HAP-1 (cell line): ENCODE measurements around the gene SNRNP40.
"Not testable (repeated sequence)": the region's sequence is repeated elsewhere in the genome, so short reads cannot be mapped to it uniquely, and the experiment has no call there.

Source experiments
- DNase-seq, 2 experiments: peaks; one replicate each; pipeline ENCODE4 v3.0.0-alpha.2; 2016 to 2020; ENCODE audit warnings: low spot score in 2 of 2
- H3K27me3 ChIP-seq: fragments of 250-450 bp; sonication (Bioruptor Pico); 2 replicates; pipeline ENCODE4 v1.5.1; 2020; ENCODE audit warnings: low read depth, mild to moderate bottlenecking, moderate library complexity
- H3K36me3 ChIP-seq: fragments of 250-450 bp; sonication (Bioruptor Pico); replicated peaks from 2 replicates; pipeline ENCODE4 v1.5.1; 2020; ENCODE audit warnings: mild to moderate bottlenecking
- H3K4me1 ChIP-seq: fragments of 250-450 bp; sonication (Bioruptor Pico); 2 replicates; pipeline ENCODE4 v1.5.1; 2020; ENCODE audit warnings: mild to moderate bottlenecking
- H3K4me3 ChIP-seq: fragments of 250-450 bp; sonication (Bioruptor Pico); 2 replicates; pipeline ENCODE4 v1.5.1; 2020; ENCODE audit warnings: mild to moderate bottlenecking, moderate library complexity
- H3K9me3 ChIP-seq: fragments of 250-450 bp; sonication (Bioruptor Pico); 2 replicates; pipeline ENCODE4 v1.5.1; 2020; ENCODE audit warnings: mild to moderate bottlenecking, moderate library complexity
- in situ Hi-C: fragments of 300-500 bp; cut with MboI; formaldehyde crosslinking; loops from 3 replicates; pipeline ENCODE4 v1.14.3; 2020; ENCODE audit warnings: low sequenced_read_pairs, inconsistent platforms, mixed read lengths

SNRNP40 gene

DNA sequence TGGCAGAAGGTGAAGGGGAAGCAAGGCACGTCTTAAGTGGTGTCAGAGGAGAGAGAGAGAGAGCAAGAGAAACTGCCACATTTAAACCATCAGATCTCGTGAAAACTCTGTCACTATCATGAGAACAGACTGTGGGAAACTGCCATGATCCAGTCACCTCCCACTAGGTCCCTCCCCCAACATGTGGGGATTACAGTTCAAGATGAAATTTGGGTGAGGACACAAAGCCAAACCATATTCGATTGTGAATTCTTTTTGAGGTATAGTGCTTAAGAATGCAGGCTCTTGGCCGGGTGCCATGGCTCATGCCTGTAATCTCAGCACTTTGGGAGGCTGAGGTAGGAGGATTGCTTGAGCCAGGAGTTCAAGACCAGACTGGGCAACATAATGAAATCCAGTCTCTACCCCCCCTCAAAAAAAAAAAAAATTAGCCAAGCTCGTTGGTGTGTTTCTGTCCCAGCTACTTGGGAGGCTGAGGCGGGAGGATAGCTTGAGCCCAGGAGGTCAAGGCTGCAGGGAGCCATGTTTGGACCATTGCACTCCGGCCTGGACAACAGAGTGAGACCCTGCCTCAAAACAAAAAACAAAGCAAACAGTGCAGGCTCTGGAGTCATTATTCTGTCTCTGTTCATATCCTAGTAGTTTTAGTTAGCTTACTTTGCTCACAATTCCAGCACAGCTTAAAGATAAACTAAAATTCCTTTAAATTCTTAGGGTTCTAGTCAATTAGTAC lies 6.3 kb upstream of the SNRNP40 start:
- Histone ChIP-seq H3K4me1 (peaks cover 3% of the 10 kb centered on the region; the same call in 1 of the 2 replicates), H3K9me3 (no peaks in the 10 kb centered on the region)
- DNase-seq, result peak; percentile 16 to 56

DNA sequence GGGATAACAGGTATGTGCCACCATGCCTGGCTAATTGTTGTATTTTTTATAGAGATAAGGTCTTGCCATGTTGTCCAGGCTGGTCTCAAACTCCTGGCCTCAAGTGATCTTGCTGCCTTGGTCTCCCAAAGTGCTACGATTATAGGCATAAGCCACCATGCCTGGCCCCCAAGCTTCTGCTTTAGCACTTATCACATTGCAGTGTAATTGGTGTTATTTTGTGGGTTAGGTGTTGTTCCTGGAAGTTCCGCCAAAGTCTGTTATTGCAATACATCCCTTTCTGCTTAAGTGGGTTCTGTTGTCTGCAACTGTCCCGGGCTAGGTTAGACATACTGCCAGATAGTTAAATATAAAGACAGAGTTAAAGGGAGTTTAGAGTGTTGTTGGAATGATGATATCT lies 3.6 kb upstream of the SNRNP40 start:
- H3K9me3 ChIP-seq, result no peaks in the 10 kb centered on the region; the same call in 1 of the 2 replicates
- peaks cover 6% of the 10 kb centered on the region for H3K36me3 ChIP-seq
- H3K27me3 ChIP-seq, result no peaks in the 10 kb centered on the region
- H3K4me1 ChIP-seq, result peaks cover 8% of the 10 kb centered on the region; the same call in 1 of the 2 replicates
- no peak for DNase-seq
- no peak overlapping the region for H3K4me3 ChIP-seq
- in situ Hi-C loops, result no loop called here

More for the DNA sequence above, 6.3 kb upstream of the SNRNP40 start:
- Histone ChIP-seq H3K36me3 (no peaks in the 10 kb centered on the region; the same call in none of the 2 replicates), H3K4me3 (no peak overlapping the region), H3K27me3 (no peaks in the 10 kb centered on the region)
- in situ Hi-C loops, result no loop called here

DNA sequence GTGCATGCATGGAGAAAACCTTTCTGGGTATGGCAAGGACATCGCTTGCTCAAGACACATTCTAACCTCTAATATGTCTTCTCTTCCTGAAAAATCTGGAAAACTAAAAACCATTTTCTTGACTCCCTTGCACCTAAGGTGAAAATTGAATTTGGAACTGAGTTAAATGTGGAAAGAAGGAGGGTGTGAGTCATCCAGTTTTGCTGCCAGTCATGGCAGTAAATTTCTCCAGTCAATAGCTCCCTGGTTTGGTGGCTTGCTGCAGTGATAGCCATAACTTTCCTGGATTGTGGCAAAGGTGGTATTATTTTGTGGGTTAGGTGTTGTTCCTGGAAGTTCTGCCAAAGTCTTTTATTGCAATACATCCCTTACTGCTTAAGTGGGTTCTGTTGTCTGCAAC lies 2.8 kb upstream of the SNRNP40 start:
- peaks cover 11% of the 10 kb centered on the region for H3K36me3 ChIP-seq
- no peak overlapping the region for H3K4me3 ChIP-seq
- no peak for DNase-seq
- peaks cover 8% of the 10 kb centered on the region; the same call in 1 of the 2 replicates for H3K4me1 ChIP-seq
- H3K27me3 ChIP-seq, result no peaks in the 10 kb centered on the region
- H3K9me3 ChIP-seq, result no peaks in the 10 kb centered on the region; the same call in 1 of the 2 replicates
- in situ Hi-C loops, result no loop called here

GRCh38 chr1:31297277-31298247 lies 974 bp upstream of the SNRNP40 start:
- Histone ChIP-seq H3K36me3 (peaks cover 29% of the 10 kb centered on the region), H3K27me3 (no peaks in the 10 kb centered on the region), H3K4me1 (peaks cover 6% of the 10 kb centered on the region; the same call in 1 of the 2 replicates), H3K9me3 (no peaks in the 10 kb centered on the region; the same call in 1 of the 2 replicates), H3K4me3 (peak overlapping the region; percentile 99)
- in situ Hi-C loops, result no loop called here
- peak in 1 of 2 experiments; percentile 10 for DNase-seq

- peaks cover 44% of the 10 kb centered on the region for H3K36me3 ChIP-seq
- in situ Hi-C loops, result no loop called here
- peaks cover 6% of the 10 kb centered on the region; the same call in 1 of the 2 replicates for H3K4me1 ChIP-seq
- peak overlapping the region; percentile 99 for H3K4me3 ChIP-seq
- no peak for DNase-seq
- H3K27me3 ChIP-seq, result no peaks in the 10 kb centered on the region
- H3K9me3 ChIP-seq, result no peaks in the 10 kb centered on the region; the same call in 1 of the 2 replicates
Observed at GRCh38 chr1:31295874-31296485, 608 bp downstream of the SNRNP40 start.

GRCh38 chr1:31289021-31289420 lies 7.6 kb downstream of the SNRNP40 start:
- in situ Hi-C loops, result no loop called here
- no peaks in the 10 kb centered on the region for H3K9me3 ChIP-seq
- no peaks in the 10 kb centered on the region for H3K4me1 ChIP-seq
- DNase-seq, result no peak
- no peak overlapping the region for H3K4me3 ChIP-seq
- no peaks in the 10 kb centered on the region for H3K27me3 ChIP-seq
- H3K36me3 ChIP-seq, result peaks cover 84% of the 10 kb centered on the region

DNA sequence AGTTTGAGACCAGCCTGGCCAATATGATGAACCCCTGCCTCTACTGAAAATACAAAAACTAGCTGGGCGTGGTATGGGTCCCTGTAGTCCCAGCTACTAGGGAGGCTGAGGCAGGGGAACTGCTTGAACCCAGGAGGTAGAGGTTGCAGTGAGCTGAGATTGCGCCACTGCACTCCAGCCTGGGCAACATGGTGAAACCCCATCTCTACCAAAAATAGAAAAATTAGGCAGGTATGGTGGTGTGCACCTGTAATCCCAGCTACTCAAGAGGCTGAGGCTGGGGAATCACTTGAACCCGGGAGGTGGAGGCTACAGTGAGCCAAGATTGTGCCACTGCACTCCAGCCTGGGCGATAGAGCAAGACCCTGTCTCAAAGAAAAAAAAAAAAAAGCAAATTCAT lies 8.8 kb downstream of the SNRNP40 start:
- H3K36me3 ChIP-seq, result peaks cover 84% of the 10 kb centered on the region
- H3K9me3 ChIP-seq, H3K4me1 ChIP-seq, H3K4me3 ChIP-seq, in situ Hi-C loops, DNase-seq, H3K27me3 ChIP-seq: not testable (repeated sequence)

DNA sequence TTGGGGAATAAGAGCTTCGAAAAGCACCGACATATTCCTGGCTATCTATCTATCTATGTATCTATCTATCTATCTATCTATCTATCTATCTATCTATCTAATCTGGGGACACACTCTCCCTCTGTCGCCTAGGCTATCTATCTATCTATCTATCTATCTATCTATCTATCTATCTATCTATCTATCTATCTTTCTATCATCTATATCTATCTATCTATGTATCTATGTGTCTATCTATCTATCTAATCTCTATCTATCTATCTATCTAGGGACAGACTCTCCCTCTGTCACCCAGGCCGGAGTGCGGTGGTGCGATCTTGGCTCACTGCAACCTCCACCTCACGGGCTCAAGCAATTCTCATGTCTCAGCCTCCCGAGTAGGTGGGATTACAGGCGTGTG lies 14.2 kb downstream of the SNRNP40 start:
- H3K4me3 ChIP-seq, DNase-seq, H3K27me3 ChIP-seq, H3K4me1 ChIP-seq, in situ Hi-C loops, H3K9me3 ChIP-seq: not testable (repeated sequence)
- H3K36me3 ChIP-seq, result peaks cover 81% of the 10 kb centered on the region

DNA sequence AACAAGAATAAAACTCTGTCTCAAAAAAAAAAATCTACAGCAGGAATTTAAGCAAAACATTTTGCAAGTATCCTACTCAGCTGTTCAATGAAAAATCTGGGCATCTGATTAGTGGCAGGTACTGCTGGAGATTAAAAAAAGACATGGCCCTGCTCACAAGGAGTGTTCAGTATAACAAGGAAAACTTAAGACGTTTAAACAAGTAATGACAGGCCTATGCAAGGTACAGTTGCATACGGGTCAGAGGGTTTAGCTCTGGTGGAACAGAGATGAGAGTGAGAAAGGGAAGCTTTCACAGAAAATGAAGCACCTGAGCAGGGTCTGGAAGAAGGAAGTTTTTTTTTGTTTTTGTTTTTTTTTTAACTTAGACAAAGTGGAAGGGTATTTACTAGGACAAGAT lies 23.0 kb downstream of the SNRNP40 start:
- H3K9me3 ChIP-seq, result no peaks in the 10 kb centered on the region
- in situ Hi-C loops, result no loop called here

DNA sequence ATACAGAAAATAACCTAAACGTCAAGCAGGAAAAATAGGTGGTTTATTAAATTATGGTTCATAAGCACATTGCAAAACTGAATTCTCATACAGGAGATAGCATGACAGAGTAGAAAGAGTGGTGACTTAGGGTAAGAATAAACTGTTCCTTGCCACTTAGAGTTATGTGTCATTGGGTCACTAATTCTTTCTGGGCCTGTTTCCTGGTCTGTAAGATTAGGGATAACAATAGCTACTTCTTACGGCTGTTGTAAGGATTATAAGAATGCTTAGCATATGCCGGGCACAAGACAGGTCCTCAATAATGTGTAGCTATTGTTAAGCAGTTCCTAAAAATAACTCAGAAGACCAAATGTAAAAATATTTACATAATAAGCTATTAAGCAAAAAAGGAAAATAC lies 24.2 kb downstream of the SNRNP40 start:
- DNase-seq, result peak; percentile 14 to 73
- H3K4me3 ChIP-seq, result no peak overlapping the region
- peaks cover 10% of the 10 kb centered on the region for H3K4me1 ChIP-seq
- peaks cover 71% of the 10 kb centered on the region for H3K36me3 ChIP-seq
- in situ Hi-C loops, result no loop called here
- H3K9me3 ChIP-seq, result no peaks in the 10 kb centered on the region
- no peaks in the 10 kb centered on the region for H3K27me3 ChIP-seq

More for the DNA sequence above, 23.0 kb downstream of the SNRNP40 start:
- Histone ChIP-seq H3K36me3 (peaks cover 73% of the 10 kb centered on the region), H3K27me3 (no peaks in the 10 kb centered on the region), H3K4me3 (no peak overlapping the region), H3K4me1 (peaks cover 10% of the 10 kb centered on the region)
- DNase-seq, result no peak

DNA sequence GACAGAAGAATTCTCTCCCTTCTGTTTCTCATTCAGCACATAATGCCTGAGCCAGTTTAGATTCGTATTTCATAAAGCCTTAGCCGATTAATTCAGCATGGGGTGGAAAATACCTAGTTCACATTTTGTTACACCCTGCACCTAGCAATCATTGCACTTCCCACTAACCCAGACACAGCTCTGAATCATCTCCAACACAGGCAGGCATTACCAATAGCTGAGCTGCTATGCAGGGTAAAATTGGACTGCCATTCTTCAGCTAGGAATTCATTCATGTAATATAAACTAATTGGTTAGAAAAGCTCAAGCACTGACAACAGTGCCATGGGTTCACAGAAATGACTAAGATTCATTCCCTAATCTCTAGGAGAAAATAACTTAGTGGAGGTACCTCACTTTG lies 30.0 kb downstream of the SNRNP40 start:
- in situ Hi-C loops, result no loop called here
- Histone ChIP-seq H3K4me1 (no peaks in the 10 kb centered on the region), H3K36me3 (peaks cover 80% of the 10 kb centered on the region), H3K9me3 (no peaks in the 10 kb centered on the region), H3K27me3 (no peaks in the 10 kb centered on the region), H3K4me3 (no peak overlapping the region)
- DNase-seq, result no peak

DNA sequence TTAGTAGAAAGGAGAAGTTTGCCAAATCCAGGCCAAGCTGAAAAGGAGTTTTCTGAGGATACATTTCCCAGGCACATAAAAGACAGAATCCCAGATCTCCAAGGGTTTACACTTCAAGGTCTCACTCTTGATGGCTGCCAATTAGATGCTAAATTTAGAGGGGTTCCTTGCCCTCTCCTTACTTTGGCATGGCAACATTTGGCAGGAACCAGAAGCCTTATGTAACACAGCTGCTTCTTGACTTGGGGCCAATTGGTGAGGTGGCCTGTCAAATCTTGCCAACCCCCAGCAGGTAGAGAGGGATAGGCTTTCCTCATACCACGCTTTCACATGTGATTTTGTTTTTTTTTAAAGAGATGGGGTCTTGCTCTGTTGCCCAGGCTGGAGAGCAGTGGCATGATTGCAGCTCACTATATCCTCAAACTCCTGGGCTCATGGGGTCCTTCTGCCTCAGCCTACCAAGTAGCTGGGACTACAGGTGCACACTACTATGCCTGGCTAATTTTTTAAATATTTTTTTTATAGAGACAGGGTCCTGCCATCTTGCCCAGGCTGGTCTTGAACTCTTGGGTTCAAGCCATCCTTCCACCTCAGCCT lies 31.7 kb downstream of the SNRNP40 start:
- no peaks in the 10 kb centered on the region for H3K27me3 ChIP-seq
- in situ Hi-C loops, result no loop called here
- peaks cover 76% of the 10 kb centered on the region for H3K36me3 ChIP-seq
- H3K4me3 ChIP-seq, result no peak overlapping the region
- no peaks in the 10 kb centered on the region for H3K9me3 ChIP-seq
- DNase-seq, result no peak
- H3K4me1 ChIP-seq, result no peaks in the 10 kb centered on the region

- H3K4me1 ChIP-seq, result no peaks in the 10 kb centered on the region
- no peak overlapping the region for H3K4me3 ChIP-seq
- no peaks in the 10 kb centered on the region for H3K27me3 ChIP-seq
- H3K9me3 ChIP-seq, result no peaks in the 10 kb centered on the region
- DNase-seq, result no peak
- peaks cover 68% of the 10 kb centered on the region for H3K36me3 ChIP-seq
- in situ Hi-C loops, result no loop called here
Observed at GRCh38 chr1:31263408-31263807, 33.2 kb downstream of the SNRNP40 start.
